Activated CD8-positive, alpha-beta T cell treated with anti-CD3 and anti-CD28 coated beads, Interleukin-2, amount 10 ng/mL, durations not matched to agents 7 days and 5 days (primary cell): Measurements from ENCODE around the gene CD4. TPM values are rescaled to one million over a fixed set of nuclear protein-coding genes. Genes with fewer than 3 reads are reported as not detected.
A peak's percentile ranks its signal among the peaks of the same experiment; 100 is the strongest.

Experiments
- ATAC-seq: fragments of 150-1000 bp; cut with Tn5 transposase; one replicate; pipeline ENCODE4 v1.10.0; 2021; ENCODE audit warnings: moderate library complexity
- CTCF ChIA-PET: fragments of 350-600 bp; sonication (Branson Sonifier 250); formaldehyde crosslinking; loops from one replicate; lab custom pipeline; 2021; ENCODE audit warnings: antibody characterized with exemption; lab: Charles Lee
- POLR2A ChIA-PET: fragments of 350-600 bp; sonication (Branson Sonifier 250); formaldehyde crosslinking; loops from one replicate; lab custom pipeline; 2021; ENCODE audit warnings: antibody characterized with exemption; lab: Charles Lee
- DNase-seq: peaks from one replicate; pipeline ENCODE4 v3.0.0-alpha.2; 2020
- H3K27ac Mint-ChIP-seq: one replicate; pipeline ENCODE4 v1.8.0; 2021; ENCODE audit warnings: mild to moderate bottlenecking, mixed read lengths
- H3K27me3 Mint-ChIP-seq: one replicate; pipeline ENCODE4 v1.8.0; 2021; ENCODE audit warnings: low read depth, mixed read lengths
- H3K36me3 Mint-ChIP-seq: one replicate; pipeline ENCODE4 v1.8.0; 2021; ENCODE audit warnings: low read depth, mixed read lengths
- H3K4me1 Mint-ChIP-seq: one replicate; pipeline ENCODE4 v1.8.0; 2021; ENCODE audit warnings: low read depth, mixed read lengths
- H3K4me3 Mint-ChIP-seq: one replicate; pipeline ENCODE4 v1.8.0; 2021; ENCODE audit warnings: mild to moderate bottlenecking, mixed read lengths
- H3K9me3 Mint-ChIP-seq: one replicate; pipeline ENCODE4 v1.8.0; 2022; ENCODE audit warnings: mixed read lengths; ENCODE audit not compliant: insufficient read depth
- total RNA-seq, 2 experiments: library from RNA; stranded (reverse); gene quantifications; one replicate each; pipeline ENCODE4 v1.2.3, GENCODE V29; 2021

Gene CD4
- total RNA-seq, 2 experiments from 2014 or later: 0.90 to 1.6 TPM

- ATAC-seq (no peak), DNase-seq (no peak)
- H3K4me3 Mint-ChIP-seq: peak overlapping the region; percentile 80
- ChIA-PET POLR2A (interaction anchor here (0.8 to 9.3 kb wide), 5 partner anchors 8 to 82 kb away, joined by 3 to 66 read pairs (median 3); partner anchors contain the start of gene MLF2), CTCF (interaction anchor here (0.7 to 20.8 kb wide), 8 partner anchors 9 to 97 kb away, joined by 3 to 378 read pairs (median 6); partner anchors contain the start of gene MLF2)
- peak overlapping the region; percentile 80 for H3K27ac Mint-ChIP-seq
- peaks cover 81% of the 10 kb centered on the region for H3K4me1 Mint-ChIP-seq
- H3K36me3 Mint-ChIP-seq: peaks cover 25% of the 10 kb centered on the region
- H3K27me3 Mint-ChIP-seq: peaks cover 6% of the 10 kb centered on the region
- no peaks in the 10 kb centered on the region for H3K9me3 Mint-ChIP-seq
Observed at GRCh38 chr12:6771509-6772330, 17.6 kb upstream of the CD4 start.

- Mint-ChIP-seq H3K4me1 (peaks cover 81% of the 10 kb centered on the region), H3K4me3 (peak within 1 kb of the TSS; percentile 80), H3K36me3 (peaks cover 25% of the 10 kb centered on the region), H3K9me3 (no peaks in the 10 kb centered on the region), H3K27ac (peak within 1 kb of the TSS; percentile 80), H3K27me3 (peaks cover 6% of the 10 kb centered on the region)
- ChIA-PET POLR2A (interaction anchor here (1.0 to 9.3 kb wide), 3 partner anchors 8 to 20 kb away, joined by 3 to 66 read pairs (median 4); partner anchors contain the start of gene MLF2), CTCF (interaction anchor here (1.0 to 20.8 kb wide), 7 partner anchors 9 to 97 kb away, joined by 3 to 378 read pairs (median 6); partner anchors contain the start of gene MLF2)
- ATAC-seq (peak; percentile 44), DNase-seq (peak; percentile 74)
Observed at GRCh38 chr12:6772331-6772695, 17.0 kb upstream of the CD4 start, which contains the start of gene LAG3. TSS of gene LAG3 (plus strand) at chr12:6772520. CDS start at chr12:6772853, 333 bp downstream.

- no peak for ATAC-seq
- Mint-ChIP-seq H3K4me3 (peak overlapping the region; percentile 80), H3K4me1 (peaks cover 81% of the 10 kb centered on the region), H3K9me3 (no peaks in the 10 kb centered on the region), H3K27me3 (peaks cover 2% of the 10 kb centered on the region), H3K27ac (peak overlapping the region; percentile 80), H3K36me3 (peaks cover 25% of the 10 kb centered on the region)
- POLR2A ChIA-PET: interaction anchor here (0.7 to 9.3 kb wide), 5 partner anchors 20 to 171 kb away, joined by 3 to 66 read pairs (median 4); partner anchors contain the start of genes C12orf57, MLF2 and RNU7-1
- CTCF ChIA-PET: interaction anchor here (1.8 to 20.8 kb wide), 4 partner anchors 8 to 96 kb away, joined by 5 to 378 read pairs (median 83); partner anchors contain the start of gene MLF2
- DNase-seq: no peak
Observed at GRCh38 chr12:6772726-6773589, 16.4 kb upstream of the CD4 start.

GRCh38 chr12:6773590-6774351 is 15.6 kb upstream of the CD4 start:
- ChIA-PET POLR2A (interaction anchor here (0.7 to 9.3 kb wide), 19 partner anchors 8 to 238 kb away, joined by 3 to 66 read pairs (median 4); partner anchors contain the start of genes C12orf57, CDCA3, COPS7A and MLF2), CTCF (interaction anchor here (0.5 to 20.8 kb wide), 7 partner anchors 4 to 292 kb away, joined by 3 to 378 read pairs (median 6); partner anchors contain the start of genes CDCA3, COPS7A, LAG3 and MLF2)
- peak; percentile 42 for DNase-seq
- peak; percentile 28 for ATAC-seq
- Mint-ChIP-seq H3K9me3 (no peaks in the 10 kb centered on the region), H3K36me3 (peaks cover 30% of the 10 kb centered on the region), H3K4me3 (peak overlapping the region; percentile 87), H3K4me1 (peaks cover 83% of the 10 kb centered on the region), H3K27me3 (peaks cover under 1% of the 10 kb centered on the region), H3K27ac (peak overlapping the region; percentile 95)

- peak; percentile 57 for ATAC-seq
- Mint-ChIP-seq H3K36me3 (peaks cover 32% of the 10 kb centered on the region), H3K27me3 (no peaks in the 10 kb centered on the region), H3K9me3 (no peaks in the 10 kb centered on the region), H3K4me1 (peaks cover 83% of the 10 kb centered on the region), H3K4me3 (peak overlapping the region; percentile 87), H3K27ac (peak overlapping the region; percentile 95)
- ChIA-PET CTCF (interaction anchor here (0.5 to 20.8 kb wide), 10 partner anchors 5 to 291 kb away, joined by 3 to 378 read pairs (median 4); partner anchors contain the start of genes CDCA3, COPS7A, LAG3 and MLF2), POLR2A (interaction anchor here (0.6 to 9.3 kb wide), 24 partner anchors 9 to 239 kb away, joined by 3 to 66 read pairs (median 3); partner anchors contain the start of genes C12orf57, CDCA3, COPS7A and MLF2)
- DNase-seq: peak; percentile 82
Observed at GRCh38 chr12:6774499-6775062, 14.7 kb upstream of the CD4 start.

GRCh38 chr12:6775185-6776174 is 13.8 kb upstream of the CD4 start:
- Mint-ChIP-seq H3K9me3 (no peaks in the 10 kb centered on the region), H3K4me1 (peaks cover 82% of the 10 kb centered on the region), H3K27ac (peak overlapping the region; percentile 95), H3K4me3 (peak overlapping the region; percentile 87), H3K27me3 (no peaks in the 10 kb centered on the region), H3K36me3 (peaks cover 31% of the 10 kb centered on the region)
- ChIA-PET POLR2A (interaction anchor here (0.7 to 9.3 kb wide), 17 partner anchors 9 to 240 kb away, joined by 3 to 66 read pairs (median 3); partner anchors contain the start of genes C12orf57, COPS7A, MLF2 and PTMS), CTCF (interaction anchor here (0.8 to 20.8 kb wide), 7 partner anchors 6 to 157 kb away, joined by 3 to 378 read pairs (median 4); partner anchors contain the start of genes CDCA3, LAG3, MLF2 and PTMS)
- DNase-seq (no peak), ATAC-seq (no peak)

- H3K4me3 Mint-ChIP-seq: no peak overlapping the region
- no peaks in the 10 kb centered on the region for H3K27me3 Mint-ChIP-seq
- ATAC-seq (no peak), DNase-seq (no peak)
- CTCF ChIA-PET: interaction anchor here (0.8 to 20.8 kb wide), 4 partner anchors 7 to 210 kb away, joined by 3 to 378 read pairs (median 82); partner anchors contain the start of genes LAG3, MLF2 and PTMS
- POLR2A ChIA-PET: interaction anchor here (0.6 to 9.3 kb wide), 2 partner anchors 24 to 54 kb away, joined by 3 to 66 read pairs; partner anchors contain the start of genes COPS7A and MLF2
- H3K4me1 Mint-ChIP-seq: peaks cover 70% of the 10 kb centered on the region
- peaks cover 27% of the 10 kb centered on the region for H3K36me3 Mint-ChIP-seq
- no peak overlapping the region for H3K27ac Mint-ChIP-seq
- H3K9me3 Mint-ChIP-seq: no peaks in the 10 kb centered on the region
Observed at GRCh38 chr12:6777386-6777785, 11.9 kb upstream of the CD4 start.

GRCh38 chr12:6778217-6778573 is 11.1 kb upstream of the CD4 start:
- ChIA-PET POLR2A (interaction anchor here (0.6 to 9.3 kb wide), 3 partner anchors 25 to 210 kb away, joined by 3 to 66 read pairs (median 3); partner anchors contain the start of genes MLF2 and NOP2), CTCF (interaction anchor here (0.6 to 20.8 kb wide), 15 partner anchors 8 to 166 kb away, joined by 3 to 378 read pairs (median 3); partner anchors contain the start of genes CD4, LAG3, MLF2 and PTMS)
- Mint-ChIP-seq H3K36me3 (peaks cover 27% of the 10 kb centered on the region), H3K4me3 (peak overlapping the region; percentile 66), H3K4me1 (peaks cover 62% of the 10 kb centered on the region), H3K27ac (peak overlapping the region; percentile 79), H3K27me3 (no peaks in the 10 kb centered on the region), H3K9me3 (no peaks in the 10 kb centered on the region)
- ATAC-seq: no peak
- DNase-seq: no peak
